ENCODE data around the gene ACSS3.

GRCh38 chr12:81078469-81079196 lies 754 bp downstream of the ACSS3 start:
- TF ChIP-seq MYC (IDR thresholded peaks at IDR 0.05; ENCODE audit: low read depth, low read length) (no peak), EZH2 (IDR thresholded peaks at IDR 0.05; ENCODE audit: borderline replicate concordance, low read depth, low read length, severe bottlenecking) (no peak), POLR2A (IDR thresholded peaks at IDR 0.05; ENCODE audit: low read depth, low read length) (no peak), POLR2AphosphoS5 (IDR thresholded peaks at IDR 0.05; ENCODE audit: insufficient read depth, low read depth, low read length) (peak; percentile 76), MAX (IDR thresholded peaks at IDR 0.05; ENCODE audit: insufficient read depth, insufficient read length) (no peak)
- TF ChIP-seq, protein P1, sequence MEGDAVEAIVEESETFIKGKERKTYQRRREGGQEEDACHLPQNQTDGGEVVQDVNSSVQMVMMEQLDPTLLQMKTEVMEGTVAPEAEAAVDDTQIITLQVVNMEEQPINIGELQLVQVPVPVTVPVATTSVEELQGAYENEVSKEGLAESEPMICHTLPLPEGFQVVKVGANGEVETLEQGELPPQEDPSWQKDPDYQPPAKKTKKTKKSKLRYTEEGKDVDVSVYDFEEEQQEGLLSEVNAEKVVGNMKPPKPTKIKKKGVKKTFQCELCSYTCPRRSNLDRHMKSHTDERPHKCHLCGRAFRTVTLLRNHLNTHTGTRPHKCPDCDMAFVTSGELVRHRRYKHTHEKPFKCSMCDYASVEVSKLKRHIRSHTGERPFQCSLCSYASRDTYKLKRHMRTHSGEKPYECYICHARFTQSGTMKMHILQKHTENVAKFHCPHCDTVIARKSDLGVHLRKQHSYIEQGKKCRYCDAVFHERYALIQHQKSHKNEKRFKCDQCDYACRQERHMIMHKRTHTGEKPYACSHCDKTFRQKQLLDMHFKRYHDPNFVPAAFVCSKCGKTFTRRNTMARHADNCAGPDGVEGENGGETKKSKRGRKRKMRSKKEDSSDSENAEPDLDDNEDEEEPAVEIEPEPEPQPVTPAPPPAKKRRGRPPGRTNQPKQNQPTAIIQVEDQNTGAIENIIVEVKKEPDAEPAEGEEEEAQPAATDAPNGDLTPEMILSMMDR (IDR thresholded peaks at IDR 0.05; ENCODE audit: extremely low read depth in 1 of 2, insufficient read depth in 1 of 2, low read depth in 1 of 2, low read length in 2 of 2), result no peak

Data from endothelial cell of umbilical vein (primary cell).